DOHH2 (cell line): ENCODE measurements around the gene NUP98.

Experiments used
- H3F3A ChIP-seq: fragments of 200-600 bp; sonication (generic), shearing (Covaris generic); 2 replicates; pipeline ENCODE4 v1.6.0; 2016; ENCODE audit warnings: antibody characterized with exemption, mild to moderate bottlenecking; ENCODE audit not compliant: control insufficient read depth, insufficient read depth
- H3K27ac ChIP-seq: fragments of 200-600 bp; sonication (generic); 2 replicates; pipeline ENCODE4 v1.5.1; 2014; ENCODE audit warnings: low read depth, mild to moderate bottlenecking, low read length, moderate library complexity
- H3K27me3 ChIP-seq: fragments of 200-600 bp; sonication (generic); 2 replicates; pipeline ENCODE4 v1.6.1; 2014; ENCODE audit warnings: mild to moderate bottlenecking, low read length, mixed read lengths; ENCODE audit not compliant: control insufficient read depth
- H3K36me3 ChIP-seq: fragments of 200-600 bp; sonication (generic); 2 replicates; pipeline ENCODE4 v1.6.1; 2014; ENCODE audit warnings: mild to moderate bottlenecking, low read length, moderate library complexity, mixed read lengths; ENCODE audit not compliant: control insufficient read depth
- H3K4me1 ChIP-seq: fragments of 200-600 bp; sonication (generic); 2 replicates; pipeline ENCODE4 v1.6.1; 2014; ENCODE audit warnings: mild to moderate bottlenecking, low read length, mixed read lengths; ENCODE audit not compliant: control insufficient read depth
- H3K4me2 ChIP-seq: fragments of 200-600 bp; sonication (generic); 2 replicates; pipeline ENCODE4 v1.6.0; 2014; ENCODE audit warnings: mild to moderate bottlenecking, low read length, moderate library complexity
- H3K4me3 ChIP-seq: fragments of 200-600 bp; sonication (generic); 2 replicates; pipeline ENCODE4 v1.5.1; 2014; ENCODE audit warnings: mild to moderate bottlenecking, low read length, mixed read lengths
- H3K79me2 ChIP-seq: fragments of 200-600 bp; sonication (generic); 2 replicates; pipeline ENCODE4 v1.6.1; 2014; ENCODE audit warnings: mild to moderate bottlenecking, low read length, mixed read lengths; ENCODE audit not compliant: control insufficient read depth
- H3K9me2 ChIP-seq: fragments of 200-600 bp; sonication (generic); replicated peaks from 2 replicates; pipeline ENCODE4 v1.6.1; 2014; ENCODE audit warnings: mild to moderate bottlenecking, low read length, mixed read lengths; ENCODE audit not compliant: control insufficient read depth
- H3K9me3 ChIP-seq: fragments of 200-600 bp; sonication (generic); 2 replicates; pipeline ENCODE4 v1.6.1; 2014; ENCODE audit warnings: antibody characterized with exemption, low read length, mixed read lengths; ENCODE audit not compliant: control insufficient read depth, insufficient read depth
- H4K20me1 ChIP-seq: fragments of 200-600 bp; sonication (generic); 2 replicates; pipeline ENCODE4 v1.6.0; 2014; ENCODE audit warnings: low read depth, mild to moderate bottlenecking, antibody characterized with exemption, low read length, moderate library complexity; ENCODE audit not compliant: control insufficient read depth, insufficient read depth
- EZH2phosphoT487 ChIP-seq: fragments of 200-600 bp; sonication (generic); IDR thresholded peaks from 2 replicates; pipeline ENCODE4 v1.6.1; 2017; ENCODE audit warnings: borderline replicate concordance, mild to moderate bottlenecking, antibody characterized with exemption, low read length, moderate library complexity, mixed read lengths
- TF ChIP-seq, protein P1 (sequence below): fragments of 200-600 bp; sonication (generic); IDR thresholded peaks from one replicate; pipeline ENCODE4 v1.5.1; 2014; ENCODE audit warnings: antibody characterized with exemption, mild to moderate bottlenecking, low read depth, low read length; ENCODE audit not compliant: poor library complexity, severe bottlenecking

The NUP98 gene

DNA sequence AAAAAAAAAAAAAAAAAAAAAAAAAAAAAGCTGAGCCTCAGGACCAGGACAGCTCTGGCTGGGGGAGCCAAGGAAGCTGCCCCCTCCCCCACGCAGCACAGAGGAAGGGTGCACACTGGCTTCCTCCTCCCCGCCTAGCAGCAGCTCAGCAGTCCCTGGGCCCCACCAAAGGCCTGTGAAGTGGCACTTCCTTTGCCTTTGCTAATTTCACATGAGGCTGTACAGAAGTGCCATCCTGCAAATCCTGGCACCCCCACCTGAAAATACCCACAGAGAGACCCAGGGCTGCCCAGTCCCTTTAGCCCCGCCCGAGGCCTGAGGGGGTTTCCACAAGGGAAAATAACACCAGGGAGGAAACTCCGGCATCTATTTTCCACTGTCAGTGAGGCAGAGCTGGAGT, 39.5 kb upstream of the NUP98 start:
- H4K20me1 ChIP-seq, result peaks cover 38% of the 10 kb centered on the region
- H3K27me3 ChIP-seq, result no peaks in the 10 kb centered on the region
- H3K27ac ChIP-seq, result peak overlapping the region; percentile 14; the same call in 1 of the 2 replicates
- H3F3A ChIP-seq, result peaks cover 21% of the 10 kb centered on the region
- H3K4me2 ChIP-seq, result peak overlapping the region; percentile 100
- H3K9me2 ChIP-seq, result no peaks in the 10 kb centered on the region
- H3K79me2 ChIP-seq, result peaks cover 88% of the 10 kb centered on the region
- H3K4me3 ChIP-seq, result peak overlapping the region; percentile 91
- H3K4me1 ChIP-seq, result peaks cover 65% of the 10 kb centered on the region
- H3K9me3 ChIP-seq, result no peaks in the 10 kb centered on the region
- TF ChIP-seq, protein P1, sequence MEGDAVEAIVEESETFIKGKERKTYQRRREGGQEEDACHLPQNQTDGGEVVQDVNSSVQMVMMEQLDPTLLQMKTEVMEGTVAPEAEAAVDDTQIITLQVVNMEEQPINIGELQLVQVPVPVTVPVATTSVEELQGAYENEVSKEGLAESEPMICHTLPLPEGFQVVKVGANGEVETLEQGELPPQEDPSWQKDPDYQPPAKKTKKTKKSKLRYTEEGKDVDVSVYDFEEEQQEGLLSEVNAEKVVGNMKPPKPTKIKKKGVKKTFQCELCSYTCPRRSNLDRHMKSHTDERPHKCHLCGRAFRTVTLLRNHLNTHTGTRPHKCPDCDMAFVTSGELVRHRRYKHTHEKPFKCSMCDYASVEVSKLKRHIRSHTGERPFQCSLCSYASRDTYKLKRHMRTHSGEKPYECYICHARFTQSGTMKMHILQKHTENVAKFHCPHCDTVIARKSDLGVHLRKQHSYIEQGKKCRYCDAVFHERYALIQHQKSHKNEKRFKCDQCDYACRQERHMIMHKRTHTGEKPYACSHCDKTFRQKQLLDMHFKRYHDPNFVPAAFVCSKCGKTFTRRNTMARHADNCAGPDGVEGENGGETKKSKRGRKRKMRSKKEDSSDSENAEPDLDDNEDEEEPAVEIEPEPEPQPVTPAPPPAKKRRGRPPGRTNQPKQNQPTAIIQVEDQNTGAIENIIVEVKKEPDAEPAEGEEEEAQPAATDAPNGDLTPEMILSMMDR, result no peak
- TF ChIP-seq EZH2phosphoT487, result no peak
- H3K36me3 ChIP-seq, result peaks cover 57% of the 10 kb centered on the region

DNA sequence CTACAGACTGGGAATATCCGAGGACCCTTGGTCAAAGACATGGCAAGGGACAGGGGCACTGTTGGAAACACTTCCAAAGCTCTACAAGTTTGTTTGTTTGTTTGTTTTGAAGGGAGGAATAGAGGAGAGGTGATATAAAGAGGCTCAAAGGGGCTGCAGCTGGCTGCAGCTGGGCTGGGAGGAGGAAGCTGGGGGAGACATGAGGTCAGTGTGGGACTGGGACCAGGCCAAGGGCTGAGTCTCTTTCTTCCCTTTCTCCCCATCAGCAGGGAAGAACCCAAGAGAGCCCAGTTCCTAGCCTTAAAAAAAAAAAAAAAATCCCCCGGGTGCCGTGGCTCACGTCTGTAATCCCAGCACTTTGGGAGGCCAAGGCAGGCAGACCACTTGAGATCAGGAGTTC, 38.4 kb upstream of the NUP98 start:
- no peaks in the 10 kb centered on the region for H3K9me2 ChIP-seq
- peak overlapping the region; percentile 36 for H3K4me2 ChIP-seq
- peaks cover 39% of the 10 kb centered on the region for H4K20me1 ChIP-seq
- no peak overlapping the region for H3K4me3 ChIP-seq
- no peaks in the 10 kb centered on the region for H3K9me3 ChIP-seq
- peaks cover 100% of the 10 kb centered on the region for H3K79me2 ChIP-seq
- peaks cover 64% of the 10 kb centered on the region for H3K36me3 ChIP-seq
- no peak overlapping the region for H3K27ac ChIP-seq
- peaks cover 18% of the 10 kb centered on the region for H3F3A ChIP-seq
- no peaks in the 10 kb centered on the region for H3K27me3 ChIP-seq
- TF ChIP-seq, protein P1, result no peak
- TF ChIP-seq EZH2phosphoT487, result no peak
- H3K4me1 ChIP-seq, result peaks cover 61% of the 10 kb centered on the region

DNA sequence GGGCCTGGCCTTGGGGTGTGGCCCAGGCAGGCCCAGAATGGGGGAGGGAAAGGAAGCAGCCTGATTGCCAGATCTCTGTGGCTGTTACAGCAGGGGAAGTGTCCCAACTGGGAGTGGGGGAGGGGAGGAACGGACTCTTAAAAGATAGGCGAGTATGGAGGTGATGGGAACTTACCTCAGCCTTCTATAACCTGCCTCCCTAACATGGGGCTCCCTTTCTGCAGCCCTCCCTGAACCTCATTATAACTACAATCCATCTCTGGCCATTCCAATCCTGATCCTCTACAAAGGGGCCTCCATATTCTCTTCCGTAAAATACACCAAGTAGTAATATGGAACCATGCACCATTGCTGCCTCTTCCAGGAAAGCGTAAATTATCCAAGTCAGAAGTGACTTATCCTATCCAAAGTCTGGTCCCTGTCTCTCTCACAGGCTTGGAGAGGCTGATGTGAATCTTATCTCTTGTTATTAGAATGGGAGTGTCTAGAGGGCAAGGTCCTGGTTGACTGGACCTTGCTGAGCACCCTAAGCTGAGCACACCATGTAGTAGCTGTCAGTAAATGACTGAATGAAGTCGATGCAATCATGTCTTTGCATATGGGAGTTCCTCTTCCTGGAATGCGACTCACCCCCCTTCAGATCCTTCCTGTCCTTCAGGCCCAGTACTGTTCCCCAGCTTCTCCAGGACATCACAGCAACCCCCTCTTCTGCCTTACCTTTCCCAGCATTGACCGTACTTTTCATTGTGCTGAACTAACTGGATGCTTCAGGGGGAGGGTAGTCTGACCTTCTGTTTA, 37.5 kb upstream of the NUP98 start:
- Histone ChIP-seq H3K4me2 (peak overlapping the region; percentile 36), H4K20me1 (peaks cover 39% of the 10 kb centered on the region), H3K4me1 (peaks cover 58% of the 10 kb centered on the region), H3K9me3 (no peaks in the 10 kb centered on the region), H3K9me2 (no peaks in the 10 kb centered on the region), H3K4me3 (peak overlapping the region; percentile 29), H3K36me3 (peaks cover 72% of the 10 kb centered on the region), H3K79me2 (peaks cover 98% of the 10 kb centered on the region), H3K27me3 (no peaks in the 10 kb centered on the region), H3F3A (peaks cover 15% of the 10 kb centered on the region), H3K27ac (no peak overlapping the region)
- no peak for TF ChIP-seq EZH2phosphoT487

DNA sequence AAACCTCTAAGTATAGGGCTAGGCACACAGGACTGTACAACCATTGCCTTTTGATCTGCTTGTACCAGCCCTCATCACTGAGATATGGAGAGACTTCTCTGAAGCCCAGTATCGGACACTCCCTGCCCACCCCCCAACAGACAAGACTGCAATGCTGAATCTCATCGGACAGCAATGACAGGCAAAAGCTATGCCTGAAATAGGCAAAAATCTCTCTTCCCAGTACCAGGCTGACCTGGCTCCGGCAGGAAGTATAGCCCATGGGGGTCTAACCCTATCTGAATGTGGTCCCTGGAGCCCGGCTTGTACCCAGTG, 37.0 kb upstream of the NUP98 start:
- no peak overlapping the region for H3K27ac ChIP-seq
- H3K9me3 ChIP-seq, result no peaks in the 10 kb centered on the region
- TF ChIP-seq, protein P1, result no peak
- TF ChIP-seq EZH2phosphoT487, result no peak
- H3K4me1 ChIP-seq, result peaks cover 53% of the 10 kb centered on the region
- H3K4me3 ChIP-seq, result no peak overlapping the region
- peaks cover 10% of the 10 kb centered on the region for H3F3A ChIP-seq
- H3K4me2 ChIP-seq, result 0 out of 2 replicates have a peak overlapping the region, but pooled peaks have one; percentile 36
- H3K9me2 ChIP-seq, result no peaks in the 10 kb centered on the region
- no peaks in the 10 kb centered on the region for H3K27me3 ChIP-seq
- H4K20me1 ChIP-seq, result peaks cover 39% of the 10 kb centered on the region
- peaks cover 67% of the 10 kb centered on the region for H3K36me3 ChIP-seq
- peaks cover 93% of the 10 kb centered on the region for H3K79me2 ChIP-seq
